Body of pancreas (tissue), 4 donors: ENCODE measurements around the gene USP5. TPM values are rescaled to one million over a fixed set of nuclear protein-coding genes. Genes with fewer than 3 reads are reported as not detected.

Experiments
- ATAC-seq: fragments of 150-250 bp; one replicate; pipeline ENCODE4 v1.9.1; 2016
- DNase-seq, 4 donors: peaks; one replicate each; pipeline ENCODE4 v3.0.0-alpha.2; 2019
- H3K27ac ChIP-seq, 4 donors: fragments of 200-600 bp; sonication (generic); 1 replicate in 3 of 4; 2 replicates in 1 of 4; pipeline versions ENCODE4 v1.5.1 to v1.6.1; 2016 to 2019; ENCODE audit warnings: mild to moderate bottlenecking in 1 of 4, mixed read lengths in 1 of 4, moderate library complexity in 1 of 4
- H3K27me3 ChIP-seq, 2 donors: fragments of 200-600 bp; sonication (generic); one replicate each; pipeline ENCODE4 v1.6.0; 2016; ENCODE audit warnings: mild to moderate bottlenecking in 1 of 2
- H3K36me3 ChIP-seq, 2 donors: fragments of 200-600 bp; sonication (generic); replicated peaks in 1 of 2; 2 replicates each; pipeline ENCODE4 v1.5.1; 2016; ENCODE audit warnings: low read depth in 2 of 2; ENCODE audit not compliant: insufficient read depth in 1 of 2
- H3K4me1 ChIP-seq: fragments of 200-600 bp; sonication (generic); one replicate; pipeline ENCODE4 v1.6.0; 2016
- H3K4me3 ChIP-seq, 2 donors: fragments of 200-600 bp; sonication (generic); 1 replicate in 1 of 2; 2 replicates in 1 of 2; pipeline ENCODE4 v1.5.1; 2016 to 2019
- H3K9me3 ChIP-seq, 3 donors: fragments of 200-600 bp; sonication (generic); 1 replicate in 2 of 3; 2 replicates in 1 of 3; pipeline ENCODE4 v1.5.1; 2016
- CTCF ChIP-seq, 7 experiments: fragments of 450-650 bp in 4 of 7; fragments of 200-600 bp in 3 of 7; sonication (generic) in 3 of 7; IDR thresholded peaks; one replicate each; pipeline ENCODE4 v1.5.1; 2016 to 2019; ENCODE audit warnings: antibody characterized with exemption in 7 of 7
- POLR2A ChIP-seq, 3 donors: fragments of 450-650 bp; IDR thresholded peaks; one replicate each; pipeline ENCODE4 v1.6.1; 2016; ENCODE audit warnings: antibody characterized with exemption in 3 of 3, mild to moderate bottlenecking in 2 of 3
- WGBS, 2 donors: methylation state at CpG; one replicate each; pipeline ENCODE4 v1.1.5; 2017; 5-methylcytosine and 5-hydroxymethylcytosine counted together
- intact Hi-C: fragments of 100-400 bp; cut with DNase I; formaldehyde crosslinking; loops from one replicate; pipeline ENCODE4 v1.15.1; 2023
- total RNA-seq, 2 donors: library from RNA; depleted of rRNA; stranded (reverse); fragments of >200 nt; gene quantifications; one replicate each; pipeline ENCODE4 v1.1.0, GENCODE V29; 2016

The USP5 gene
- total RNA-seq, 2 donors from 2014 or later = 18.2 to 60.6 TPM

GRCh38 chr12:6843118-6843902 is 8.6 kb upstream of the USP5 start:
- H3K36me3 ChIP-seq = no peaks in the 10 kb centered on the region
- H3K27me3 ChIP-seq = no peaks in the 10 kb centered on the region
- DNase-seq (no peak), ATAC-seq (no peak)
- no peak overlapping the region for H3K4me3 ChIP-seq
- intact Hi-C loops = no loop called here
- H3K4me1 ChIP-seq = no peaks in the 10 kb centered on the region
- H3K9me3 ChIP-seq = no peaks in the 10 kb centered on the region
- TF ChIP-seq CTCF (IDR thresholded peaks at IDR 0.05) (no peak), POLR2A (IDR thresholded peaks at IDR 0.05) (no peak)
- WGBS, 2 donors = 76 to 80% methylated on average over 9 to 16 of the region's 16 CpGs
- H3K27ac ChIP-seq = no peak overlapping the region

- Histone ChIP-seq H3K4me3 (no peak overlapping the region), H3K4me1 (no peaks in the 10 kb centered on the region), H3K27me3 (no peaks in the 10 kb centered on the region), H3K27ac (no peak overlapping the region), H3K9me3 (no peaks in the 10 kb centered on the region), H3K36me3 (no peaks in the 10 kb centered on the region)
- DNase-seq (no peak), ATAC-seq (no peak)
- 81 to 93% methylated on average over 12 to 17 of the region's 17 CpGs for WGBS, 2 donors
- no peak for TF ChIP-seq POLR2A (IDR thresholded peaks at IDR 0.05)
- TF ChIP-seq CTCF (IDR thresholded peaks at IDR 0.05) = no peak
- intact Hi-C loops = no loop called here
Observed at GRCh38 chr12:6845395-6845794, 6.6 kb upstream of the USP5 start.

GRCh38 chr12:6846316-6846869 is 5.6 kb upstream of the USP5 start:
- DNase-seq = no peak
- ATAC-seq = no peak
- no peak overlapping the region for H3K27ac ChIP-seq
- WGBS, 2 donors = 76 to 88% methylated on average over 7 of the region's 7 CpGs
- H3K4me1 ChIP-seq = peaks cover 8% of the 10 kb centered on the region
- no peaks in the 10 kb centered on the region for H3K27me3 ChIP-seq
- intact Hi-C loops = no loop called here
- no peaks in the 10 kb centered on the region for H3K9me3 ChIP-seq
- no peak overlapping the region for H3K4me3 ChIP-seq
- TF ChIP-seq POLR2A (IDR thresholded peaks at IDR 0.05) (no peak), CTCF (IDR thresholded peaks at IDR 0.05) (no peak)
- H3K36me3 ChIP-seq = no peaks in the 10 kb centered on the region

GRCh38 chr12:6847676-6848075 is 4.3 kb upstream of the USP5 start:
- TF ChIP-seq CTCF (IDR thresholded peaks at IDR 0.05) (no peak), POLR2A (IDR thresholded peaks at IDR 0.05) (no peak)
- DNase-seq (no peak), ATAC-seq (no peak)
- Histone ChIP-seq H3K27me3 (no peaks in the 10 kb centered on the region), H3K9me3 (no peaks in the 10 kb centered on the region), H3K4me1 (peaks cover 12% of the 10 kb centered on the region), H3K27ac (no peak overlapping the region), H3K36me3 (no peaks in the 10 kb centered on the region), H3K4me3 (no peak overlapping the region)
- 87 to 92% methylated on average over 2 of the region's 2 CpGs for WGBS, 2 donors
- intact Hi-C loops = no loop called here

- intact Hi-C loops = no loop called here
- TF ChIP-seq CTCF (IDR thresholded peaks at IDR 0.05) (no peak), POLR2A (IDR thresholded peaks at IDR 0.05) (no peak)
- peaks cover 28% of the 10 kb centered on the region for H3K4me1 ChIP-seq
- ATAC-seq = no peak
- H3K36me3 ChIP-seq = no peaks in the 10 kb centered on the region
- DNase-seq = no peak
- no peaks in the 10 kb centered on the region for H3K27me3 ChIP-seq
- no peak overlapping the region for H3K4me3 ChIP-seq
- H3K27ac ChIP-seq = no peak overlapping the region
- 85% methylated on average over 2 of the region's 2 CpGs for WGBS, 2 donors
- H3K9me3 ChIP-seq = no peaks in the 10 kb centered on the region
Observed at GRCh38 chr12:6849427-6849826, 2.5 kb upstream of the USP5 start.
